HepG2 (cell line): Measurements from ENCODE around the gene GALP. TPM values are rescaled to one million over a fixed set of nuclear protein-coding genes. Genes with fewer than 3 reads are reported as not detected.
A peak's percentile ranks its signal among the peaks of the same experiment; 100 is the strongest.

Experiments
- BORCS8-MEF2B ChIP-seq: sonication (generic); formaldehyde crosslinking; IDR thresholded peaks from 2 replicates; pipeline ENCODE4 v1.8.0; 2022; ENCODE audit warnings: mild to moderate bottlenecking, missing genetic modification reagents
- CREM ChIP-seq, 2 experiments: sonication (generic) in 1 of 2; formaldehyde crosslinking in 1 of 2; IDR thresholded peaks; 2 replicates each; pipeline versions ENCODE4 v1.4.0 to v1.6.1; 2016 to 2020; ENCODE audit warnings: antibody characterized with exemption in 1 of 2, mild to moderate bottlenecking in 1 of 2, missing genetic modification reagents in 1 of 2
- ETS1 ChIP-seq: sonication (generic); formaldehyde crosslinking; IDR thresholded peaks from 2 replicates; pipeline ENCODE4 v1.4.0; 2020; ENCODE audit warnings: missing genetic modification reagents
- FOXJ3 ChIP-seq: sonication (generic); formaldehyde crosslinking; IDR thresholded peaks from 2 replicates; pipeline ENCODE4 v1.4.0; 2020; ENCODE audit warnings: missing genetic modification reagents, mild to moderate bottlenecking, borderline replicate concordance
- GTF2F1 ChIP-seq: fragments of 150-350 bp; IDR thresholded peaks from 2 replicates; pipeline ENCODE4 v1.6.1; 2014; ENCODE audit warnings: low read length
- HES4 ChIP-seq: sonication (generic); formaldehyde crosslinking; IDR thresholded peaks from 2 replicates; pipeline ENCODE4 v1.9.0; 2021; ENCODE audit warnings: mild to moderate bottlenecking, missing genetic modification reagents, borderline replicate concordance
- HIVEP1 ChIP-seq: sonication (generic); formaldehyde crosslinking; IDR thresholded peaks from 2 replicates; pipeline ENCODE4 v1.4.0; 2020; ENCODE audit warnings: mild to moderate bottlenecking, missing genetic modification reagents
- HOXA5 ChIP-seq: sonication (generic); formaldehyde crosslinking; IDR thresholded peaks from 2 replicates; pipeline ENCODE4 v1.4.0; 2020; ENCODE audit warnings: missing genetic modification reagents
- KDM4B ChIP-seq: sonication (generic); formaldehyde crosslinking; IDR thresholded peaks from 2 replicates; pipeline ENCODE4 v1.4.0; 2020; ENCODE audit warnings: missing genetic modification reagents
- KDM6A ChIP-seq: IDR thresholded peaks from 2 replicates; pipeline ENCODE4 v1.6.1; 2016; ENCODE audit warnings: low read depth
- LCORL ChIP-seq, 2 experiments: fragments of 450-650 bp in 1 of 2; sonication (generic) in 1 of 2; formaldehyde crosslinking in 1 of 2; IDR thresholded peaks; 2 replicates each; pipeline versions ENCODE4 v1.5.0 to v1.6.1; 2017 to 2020; ENCODE audit warnings: antibody characterized with exemption in 1 of 2, missing genetic modification reagents in 1 of 2
- MED1 ChIP-seq: sonication (generic); formaldehyde crosslinking; IDR thresholded peaks from 2 replicates; pipeline ENCODE4 v1.4.0; 2020; ENCODE audit warnings: missing genetic modification reagents
- NFIC ChIP-seq: IDR thresholded peaks from 2 replicates; pipeline ENCODE4 v1.6.1; 2012; ENCODE audit warnings: mild to moderate bottlenecking, low read length, inconsistent platforms
- NKX3-1 ChIP-seq: sonication (generic); formaldehyde crosslinking; IDR thresholded peaks from 2 replicates; pipeline ENCODE4 v1.5.0; 2020; ENCODE audit warnings: missing genetic modification reagents
- SNRNP70 ChIP-seq: fragments of 200-400 bp; formaldehyde crosslinking; IDR thresholded peaks from 2 replicates; pipeline ENCODE4 v1.6.1; 2017; ENCODE audit warnings: mild to moderate bottlenecking, low read depth, low read length, moderate library complexity
- SUZ12 ChIP-seq: fragments of 150-350 bp; IDR thresholded peaks from 2 replicates; pipeline ENCODE4 v1.6.1; 2014; ENCODE audit warnings: low read depth, low read length
- THAP7 ChIP-seq: sonication (generic); formaldehyde crosslinking; IDR thresholded peaks from 2 replicates; pipeline ENCODE4 v1.8.1; 2023; ENCODE audit warnings: mild to moderate bottlenecking, missing genetic modification reagents
- TOE1 ChIP-seq: sonication (generic); formaldehyde crosslinking; IDR thresholded peaks from 2 replicates; pipeline ENCODE4 v1.4.0; 2020; ENCODE audit warnings: mild to moderate bottlenecking, missing genetic modification reagents
- ZFP37 ChIP-seq: sonication (generic); formaldehyde crosslinking; IDR thresholded peaks from 2 replicates; pipeline ENCODE4 v1.4.0; 2020; ENCODE audit warnings: missing genetic modification reagents, borderline replicate concordance
- ZNF274 ChIP-seq: sonication (generic); formaldehyde crosslinking; IDR thresholded peaks from 2 replicates; pipeline ENCODE4 v1.5.1; 2020; ENCODE audit warnings: mild to moderate bottlenecking, missing genetic modification reagents
- ZNF33B ChIP-seq: sonication (generic); formaldehyde crosslinking; IDR thresholded peaks from 2 replicates; pipeline ENCODE4 v1.5.1; 2020; ENCODE audit warnings: mild to moderate bottlenecking, missing genetic modification reagents
- ZNF496 ChIP-seq: sonication (generic); formaldehyde crosslinking; IDR thresholded peaks from 2 replicates; pipeline ENCODE4 v1.8.1; 2023; ENCODE audit warnings: mild to moderate bottlenecking, moderate library complexity, missing genetic modification reagents; ENCODE audit not compliant: insufficient replicate concordance
- ZNF558 ChIP-seq: sonication (generic); formaldehyde crosslinking; IDR thresholded peaks from 2 replicates; pipeline ENCODE4 v1.9.0; 2022; ENCODE audit warnings: mild to moderate bottlenecking, missing genetic modification reagents, borderline replicate concordance
- ZNF605 ChIP-seq: sonication (generic); formaldehyde crosslinking; IDR thresholded peaks from 2 replicates; pipeline ENCODE4 v1.8.0; 2022; ENCODE audit warnings: mild to moderate bottlenecking, missing genetic modification reagents
- polyA plus RNA-seq, 8 experiments: library from polyadenylated mRNA; depleted of rRNA in 3 of 8; stranded (reverse) in 7 of 8; unstranded in 1 of 8; fragments of >200 nt; fragmentation: Illumina TruSeq in 4 of 8; extraction: Trizol in 4 of 8; gene quantifications; 2 replicates each; pipeline versions ENCODE4 v1.2.1 to v1.2.3, GENCODE V29; 2011 to 2016; ENCODE audit warnings: low read depth in 4 of 8, missing spikeins in 1 of 8, mixed read lengths in 1 of 8; ENCODE audit not compliant: insufficient read depth in 1 of 8
- total RNA-seq, 5 experiments: library from RNA; depleted of rRNA; stranded (reverse); fragments of >200 nt; fragmentation: Illumina TruSeq; extraction: Trizol; gene quantifications; 2 replicates each; pipeline ENCODE4 v1.2.3, GENCODE V29; 2016; ENCODE audit warnings: low read depth in 1 of 5
- TF ChIP-seq, protein P1 (sequence below): IDR thresholded peaks from 2 replicates; pipeline ENCODE4 v1.6.1; 2018; ENCODE audit warnings: missing genetic modification reagents
- TF ChIP-seq, protein P2 (sequence below): sonication (generic); formaldehyde crosslinking; IDR thresholded peaks from 2 replicates; pipeline ENCODE4 v1.8.1; 2023; ENCODE audit warnings: mild to moderate bottlenecking, missing genetic modification reagents, borderline replicate concordance
- TF ChIP-seq, protein P3 (sequence below): sonication (generic); formaldehyde crosslinking; IDR thresholded peaks from 2 replicates; pipeline ENCODE4 v1.4.0; 2020; ENCODE audit warnings: mild to moderate bottlenecking, missing genetic modification reagents
- TF ChIP-seq, protein P4 (sequence below): sonication (generic); formaldehyde crosslinking; IDR thresholded peaks from 2 replicates; pipeline ENCODE4 v1.4.0; 2020; ENCODE audit warnings: missing genetic modification reagents

The GALP gene
- total and polyA plus RNA-seq, 2 of the 13 experiments (the other 11 are each of a cell fraction or from before 2014, with no cell fraction given), result not detected

DNA sequence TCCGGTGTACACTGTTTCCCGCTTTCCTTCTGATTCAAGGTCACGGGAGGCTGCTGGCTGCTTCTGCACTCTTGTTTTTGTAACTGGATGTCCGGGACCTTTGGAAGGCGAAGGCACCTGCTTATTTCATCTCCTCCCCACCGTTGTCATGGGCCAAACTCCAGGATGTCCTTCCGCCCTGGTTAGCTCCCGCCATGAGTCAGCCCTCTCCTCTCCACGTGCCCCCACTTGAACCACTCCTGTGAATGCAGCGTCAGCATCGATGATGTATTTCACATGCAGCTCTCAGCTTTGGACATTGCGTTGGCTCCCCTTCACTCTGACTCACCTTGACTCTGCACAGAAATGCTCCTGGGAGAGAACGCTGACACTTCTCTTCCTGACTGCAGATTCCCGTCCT is 5.5 kb upstream of the GALP start (continued):
- no peak for TF ChIP-seq ZFP37 (CRISPR knock-in tag)
- TF ChIP-seq ZNF33B (CRISPR knock-in tag), result no peak
- TF ChIP-seq KDM6A (CRISPR knock-in tag), result 0 out of 2 replicates have a peak, but pooled peaks have one; percentile 49
- no peak for TF ChIP-seq ZNF274 (CRISPR knock-in tag)
- no peak for TF ChIP-seq NFIC
- no peak for TF ChIP-seq SNRNP70
- TF ChIP-seq, protein P1, sequence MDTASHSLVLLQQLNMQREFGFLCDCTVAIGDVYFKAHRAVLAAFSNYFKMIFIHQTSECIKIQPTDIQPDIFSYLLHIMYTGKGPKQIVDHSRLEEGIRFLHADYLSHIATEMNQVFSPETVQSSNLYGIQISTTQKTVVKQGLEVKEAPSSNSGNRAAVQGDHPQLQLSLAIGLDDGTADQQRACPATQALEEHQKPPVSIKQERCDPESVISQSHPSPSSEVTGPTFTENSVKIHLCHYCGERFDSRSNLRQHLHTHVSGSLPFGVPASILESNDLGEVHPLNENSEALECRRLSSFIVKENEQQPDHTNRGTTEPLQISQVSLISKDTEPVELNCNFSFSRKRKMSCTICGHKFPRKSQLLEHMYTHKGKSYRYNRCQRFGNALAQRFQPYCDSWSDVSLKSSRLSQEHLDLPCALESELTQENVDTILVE, result peak; percentile 56; the same call in 1 of the 2 replicates
- 0 out of 2 replicates have a peak, but pooled peaks have one; percentile 50 for TF ChIP-seq KDM4B (CRISPR knock-in tag)
- TF ChIP-seq MED1, result peak; percentile 79
- no peak for TF ChIP-seq ZNF558
- no peak for TF ChIP-seq HOXA5
- TF ChIP-seq FOXJ3, result no peak
- no peak for TF ChIP-seq ETS1 (CRISPR knock-in tag)
- TF ChIP-seq, protein P2, sequence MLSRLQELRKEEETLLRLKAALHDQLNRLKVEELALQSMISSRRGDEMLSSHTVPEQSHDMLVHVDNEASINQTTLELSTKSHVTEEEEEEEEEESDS (CRISPR knock-in tag), result no peak
- TF ChIP-seq ZNF496 (CRISPR knock-in tag), result no peak
- no peak for TF ChIP-seq NKX3-1 (CRISPR knock-in tag)
- TF ChIP-seq, protein P3, sequence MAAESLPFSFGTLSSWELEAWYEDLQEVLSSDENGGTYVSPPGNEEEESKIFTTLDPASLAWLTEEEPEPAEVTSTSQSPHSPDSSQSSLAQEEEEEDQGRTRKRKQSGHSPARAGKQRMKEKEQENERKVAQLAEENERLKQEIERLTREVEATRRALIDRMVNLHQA (CRISPR knock-in tag), result no peak
- no peak for TF ChIP-seq GTF2F1
- TF ChIP-seq, protein P4, sequence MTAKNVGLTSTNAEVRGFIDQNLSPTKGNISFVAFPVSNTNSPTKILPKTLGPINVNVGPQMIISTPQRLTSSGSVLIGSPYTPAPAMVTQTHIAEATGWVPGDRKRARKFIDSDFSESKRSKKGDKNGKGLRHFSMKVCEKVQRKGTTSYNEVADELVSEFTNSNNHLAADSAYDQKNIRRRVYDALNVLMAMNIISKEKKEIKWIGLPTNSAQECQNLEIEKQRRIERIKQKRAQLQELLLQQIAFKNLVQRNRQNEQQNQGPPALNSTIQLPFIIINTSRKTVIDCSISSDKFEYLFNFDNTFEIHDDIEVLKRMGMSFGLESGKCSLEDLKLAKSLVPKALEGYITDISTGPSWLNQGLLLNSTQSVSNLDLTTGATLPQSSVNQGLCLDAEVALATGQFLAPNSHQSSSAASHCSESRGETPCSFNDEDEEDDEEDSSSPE (CRISPR knock-in tag), result peak; percentile 88
- peak; percentile 20; the same call in 1 of the 2 replicates for TF ChIP-seq THAP7 (CRISPR knock-in tag)
- no peak for TF ChIP-seq ZNF605 (CRISPR knock-in tag)
- TF ChIP-seq HES4 (CRISPR knock-in tag), result no peak
- no peak for TF ChIP-seq TOE1 (CRISPR knock-in tag)
- TF ChIP-seq CREM (IDR thresholded peaks at IDR 0.05), result peak; percentile 50; the same call in 1 of the 2 replicates
- TF ChIP-seq CREM (CRISPR knock-in tag; IDR thresholded peaks at IDR 0.05), result no peak
- no peak for TF ChIP-seq HIVEP1 (CRISPR knock-in tag)
- 0 out of 2 replicates have a peak, but pooled peaks have one; percentile 46 for TF ChIP-seq BORCS8-MEF2B (CRISPR knock-in tag)
- TF ChIP-seq SUZ12, result no peak
- TF ChIP-seq LCORL (IDR thresholded peaks at IDR 0.05), result no peak
- TF ChIP-seq LCORL (CRISPR knock-in tag; IDR thresholded peaks at IDR 0.05), result peak; percentile 89
